ENCODE data around the gene RFPL1.
A peak's percentile ranks its signal among the peaks of the same experiment; 100 is the strongest.

The RFPL1 gene

DNA sequence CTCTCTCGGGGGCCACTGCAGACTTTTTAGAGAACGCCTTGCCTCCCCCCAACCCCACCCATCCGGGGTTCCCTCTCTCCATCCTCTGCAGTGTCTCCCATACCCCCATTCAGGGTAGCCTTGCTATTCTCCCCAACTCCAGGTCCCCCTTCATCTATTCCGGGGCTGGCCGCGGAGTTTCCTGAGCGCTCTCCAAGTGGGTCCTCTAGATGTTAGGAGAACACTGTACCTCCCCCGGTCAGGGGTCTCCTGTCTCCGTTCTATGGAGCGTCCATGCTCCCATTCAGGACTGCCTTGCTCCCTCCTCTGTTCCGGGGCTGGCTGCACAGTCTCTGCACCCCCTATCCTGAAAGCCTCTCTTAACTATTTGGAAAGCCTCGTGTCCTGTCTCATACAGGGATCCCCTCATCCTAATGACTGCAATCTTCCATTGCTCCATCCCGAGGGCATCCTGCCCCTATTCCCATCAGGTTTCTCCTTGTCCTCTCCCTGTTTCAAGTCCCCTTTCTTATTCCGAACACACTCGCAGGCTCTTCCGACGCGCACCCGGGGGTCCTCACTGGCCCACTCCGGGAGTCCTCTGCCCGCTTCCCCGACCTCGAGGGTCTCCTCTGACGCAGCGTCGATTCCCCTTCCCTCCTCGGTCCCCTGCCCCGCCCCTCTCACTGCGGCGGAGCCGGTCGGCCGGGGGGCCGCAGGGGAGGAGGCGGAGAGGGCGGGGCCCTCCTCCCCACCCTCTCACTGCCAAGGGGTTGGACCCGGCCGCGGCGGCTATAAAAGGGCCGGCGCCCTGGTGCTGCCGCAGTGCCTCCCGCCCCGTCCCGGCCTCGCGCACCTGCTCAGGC, 41.3 kb downstream of the RFPL1 start, which contains the start of gene NEFH:
Gene NEFH (plus strand): TSS at position 802 of the 845 bp plus-strand sequence. CDS start 45 bp downstream, outside the sequence.
- no peak for DNase-seq

DNA sequence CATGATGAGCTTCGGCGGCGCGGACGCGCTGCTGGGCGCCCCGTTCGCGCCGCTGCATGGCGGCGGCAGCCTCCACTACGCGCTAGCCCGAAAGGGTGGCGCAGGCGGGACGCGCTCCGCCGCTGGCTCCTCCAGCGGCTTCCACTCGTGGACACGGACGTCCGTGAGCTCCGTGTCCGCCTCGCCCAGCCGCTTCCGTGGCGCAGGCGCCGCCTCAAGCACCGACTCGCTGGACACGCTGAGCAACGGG, 41.8 kb downstream of the RFPL1 start:
- no peak for DNase-seq

DNA sequence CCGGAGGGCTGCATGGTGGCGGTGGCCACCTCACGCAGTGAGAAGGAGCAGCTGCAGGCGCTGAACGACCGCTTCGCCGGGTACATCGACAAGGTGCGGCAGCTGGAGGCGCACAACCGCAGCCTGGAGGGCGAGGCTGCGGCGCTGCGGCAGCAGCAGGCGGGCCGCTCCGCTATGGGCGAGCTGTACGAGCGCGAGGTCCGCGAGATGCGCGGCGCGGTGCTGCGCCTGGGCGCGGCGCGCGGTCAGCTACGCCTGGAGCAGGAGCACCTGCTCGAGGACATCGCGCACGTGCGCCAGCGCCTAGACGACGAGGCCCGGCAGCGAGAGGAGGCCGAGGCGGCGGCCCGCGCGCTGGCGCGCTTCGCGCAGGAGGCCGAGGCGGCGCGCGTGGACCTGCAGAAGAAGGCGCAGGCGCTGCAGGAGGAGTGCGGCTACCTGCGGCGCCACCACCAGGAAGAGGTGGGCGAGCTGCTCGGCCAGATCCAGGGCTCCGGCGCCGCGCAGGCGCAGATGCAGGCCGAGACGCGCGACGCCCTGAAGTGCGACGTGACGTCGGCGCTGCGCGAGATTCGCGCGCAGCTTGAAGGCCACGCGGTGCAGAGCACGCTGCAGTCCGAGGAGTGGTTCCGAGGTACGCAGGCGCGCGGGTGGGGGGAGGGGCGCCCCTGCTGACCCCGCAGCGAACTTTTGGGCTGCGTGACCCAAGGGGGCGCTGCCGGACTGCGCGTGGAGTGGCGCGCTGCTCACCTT, 42.3 kb downstream of the RFPL1 start:
- DNase-seq, result peak; percentile 68

DNA sequence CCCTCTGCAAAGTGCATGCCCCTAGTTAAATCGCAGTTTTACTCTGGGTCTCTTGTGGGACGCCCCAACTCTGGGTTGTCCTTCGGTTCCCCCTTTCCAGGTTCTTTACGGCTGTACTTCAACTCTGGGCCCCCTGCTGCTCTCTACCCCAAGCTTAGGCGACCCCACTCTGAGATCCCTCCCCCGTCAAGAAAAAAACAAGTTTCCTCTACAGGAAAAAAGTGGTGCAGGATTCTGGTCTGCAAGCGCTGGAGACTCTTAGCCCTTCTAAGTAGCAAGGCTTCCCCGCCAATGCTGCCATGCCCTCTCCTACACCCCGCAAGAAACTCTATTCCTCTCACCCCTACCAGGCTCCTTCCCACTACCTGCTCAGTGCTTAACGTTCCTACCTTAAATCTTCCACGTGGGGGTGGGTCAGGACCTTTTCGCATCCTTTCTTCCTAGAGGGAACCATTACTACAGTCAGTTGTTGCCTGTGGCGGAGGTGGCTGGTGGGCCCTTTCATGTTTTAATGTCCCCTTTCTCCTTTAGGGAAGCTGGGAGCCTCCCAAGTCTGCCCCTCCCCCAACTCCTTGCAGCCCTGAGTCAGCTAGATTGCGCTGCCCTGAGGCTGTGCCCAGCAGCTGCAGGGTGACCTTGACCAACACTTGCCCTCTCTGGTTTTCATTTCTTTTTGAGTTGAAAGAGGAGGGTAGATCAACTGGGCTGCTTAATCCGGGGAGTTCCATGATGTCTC, 43.0 kb downstream of the RFPL1 start:
- DNase-seq, result no peak

DNA sequence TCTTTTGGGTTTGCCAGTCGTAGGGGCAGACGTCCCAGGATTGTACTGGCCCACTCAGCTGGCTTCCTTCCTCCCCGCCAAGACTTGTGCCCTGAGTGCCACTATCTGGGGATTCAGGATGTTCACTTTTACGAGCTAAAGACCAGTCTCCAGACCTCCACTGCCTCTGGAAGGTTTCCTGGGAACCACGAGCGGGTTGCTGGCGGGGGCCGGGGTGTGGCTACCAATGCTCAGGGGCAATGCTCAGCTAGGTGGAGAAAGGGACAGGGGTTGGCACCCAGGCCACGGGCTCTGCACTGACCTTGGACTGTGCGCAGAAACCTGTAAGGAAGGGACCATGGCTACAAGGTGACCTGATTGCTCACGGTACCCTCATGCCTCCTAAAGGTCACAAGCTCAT, 43.9 kb downstream of the RFPL1 start:
- DNase-seq, result no peak

DNA sequence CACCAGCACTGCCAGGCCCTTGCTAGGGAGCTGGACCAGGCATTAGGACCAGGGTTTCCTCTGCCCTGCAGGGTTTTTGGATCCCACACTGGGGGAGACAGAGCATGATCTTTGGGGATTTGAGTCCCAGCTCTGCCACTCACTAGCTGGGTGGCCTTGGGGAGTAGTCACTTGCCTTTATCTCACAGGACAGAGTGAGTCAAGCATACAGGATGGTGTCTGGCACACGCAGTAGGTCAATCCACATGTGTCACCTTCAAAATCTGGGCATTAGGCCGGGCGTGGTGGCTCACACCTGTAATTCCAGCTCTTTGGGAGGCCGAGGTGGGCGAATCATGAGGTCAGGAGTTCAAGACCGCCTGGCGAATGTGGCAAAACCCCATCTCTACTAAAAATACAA, 44.3 kb downstream of the RFPL1 start:
- no peak for DNase-seq

DNA sequence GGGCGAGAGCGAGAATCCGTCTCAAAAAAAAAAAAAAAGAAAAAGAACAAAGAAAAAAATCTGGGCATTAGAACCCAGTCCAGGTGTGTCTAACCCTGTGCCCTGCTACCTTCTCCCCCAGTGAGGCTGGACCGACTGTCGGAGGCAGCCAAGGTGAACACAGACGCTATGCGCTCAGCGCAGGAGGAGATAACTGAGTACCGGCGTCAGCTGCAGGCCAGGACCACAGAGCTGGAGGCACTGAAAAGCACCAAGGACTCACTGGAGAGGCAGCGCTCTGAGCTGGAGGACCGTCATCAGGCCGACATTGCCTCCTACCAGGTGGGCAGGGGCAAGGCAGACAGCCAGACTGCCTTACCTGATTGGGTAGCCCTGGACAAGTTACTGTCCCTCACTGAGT, 44.9 kb downstream of the RFPL1 start:
- no peak for DNase-seq

DNA sequence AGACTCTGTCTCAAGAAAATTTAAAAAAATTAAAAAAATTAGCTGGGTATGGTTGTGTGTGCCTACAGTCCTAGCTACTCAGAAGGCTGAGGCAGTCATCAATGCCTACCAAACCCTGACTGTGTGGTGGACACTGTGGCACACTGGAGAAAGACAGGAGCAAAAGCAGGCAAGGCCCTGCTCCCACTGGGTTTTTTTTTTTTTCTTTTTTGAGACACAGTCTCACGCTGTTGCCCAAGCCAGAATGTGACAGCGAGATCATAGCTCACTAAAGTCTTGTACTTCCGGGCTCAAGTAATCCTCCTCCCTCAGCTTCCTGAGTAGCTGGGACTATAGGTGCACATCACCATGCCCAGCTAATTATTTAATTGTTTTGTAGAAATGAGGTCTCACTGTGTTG, 46.3 kb downstream of the RFPL1 start:
- DNase-seq, result no peak

DNA sequence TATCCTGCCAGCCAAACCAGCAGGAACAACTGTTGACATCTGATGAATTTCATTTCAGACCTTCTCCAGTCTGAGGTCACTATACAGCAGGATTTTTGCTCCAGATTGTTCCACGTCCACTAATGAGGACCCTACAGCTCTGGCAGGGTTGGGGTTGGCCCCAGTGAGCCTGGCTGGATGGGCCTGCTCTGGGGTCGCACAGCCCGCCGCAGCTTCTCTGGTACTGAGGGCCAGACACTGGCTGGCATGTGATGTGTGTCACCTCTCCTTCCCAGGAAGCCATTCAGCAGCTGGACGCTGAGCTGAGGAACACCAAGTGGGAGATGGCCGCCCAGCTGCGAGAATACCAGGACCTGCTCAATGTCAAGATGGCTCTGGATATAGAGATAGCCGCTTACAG, 47.1 kb downstream of the RFPL1 start:
- DNase-seq, result no peak

DNA sequence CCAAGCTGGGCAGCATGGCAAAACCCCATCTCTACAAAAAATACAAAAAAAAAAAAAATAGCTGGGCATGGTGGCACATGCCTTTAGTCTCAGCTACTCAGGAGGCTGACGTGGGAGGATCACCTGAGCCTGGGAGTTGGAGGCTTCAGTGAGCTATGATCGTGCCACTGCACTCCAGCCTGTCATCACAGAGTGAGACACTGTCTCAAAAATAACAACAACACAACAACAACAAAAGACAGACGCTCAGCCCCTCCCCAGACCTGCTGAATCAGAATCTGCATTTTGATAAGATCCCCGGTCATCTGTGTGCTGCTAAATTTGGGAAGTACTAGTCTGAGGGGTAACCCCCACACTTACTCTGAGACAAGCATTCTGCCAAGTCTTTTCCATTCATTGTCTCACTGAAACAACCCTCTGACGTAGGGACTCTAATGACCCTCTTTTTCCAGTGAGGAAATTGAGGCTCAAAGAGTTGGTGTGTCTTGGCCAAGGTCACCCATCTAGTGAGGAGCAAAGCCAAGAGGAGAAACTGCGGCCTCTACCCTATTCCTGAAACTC, 49.1 kb downstream of the RFPL1 start:
- DNase-seq, result no peak

DNA sequence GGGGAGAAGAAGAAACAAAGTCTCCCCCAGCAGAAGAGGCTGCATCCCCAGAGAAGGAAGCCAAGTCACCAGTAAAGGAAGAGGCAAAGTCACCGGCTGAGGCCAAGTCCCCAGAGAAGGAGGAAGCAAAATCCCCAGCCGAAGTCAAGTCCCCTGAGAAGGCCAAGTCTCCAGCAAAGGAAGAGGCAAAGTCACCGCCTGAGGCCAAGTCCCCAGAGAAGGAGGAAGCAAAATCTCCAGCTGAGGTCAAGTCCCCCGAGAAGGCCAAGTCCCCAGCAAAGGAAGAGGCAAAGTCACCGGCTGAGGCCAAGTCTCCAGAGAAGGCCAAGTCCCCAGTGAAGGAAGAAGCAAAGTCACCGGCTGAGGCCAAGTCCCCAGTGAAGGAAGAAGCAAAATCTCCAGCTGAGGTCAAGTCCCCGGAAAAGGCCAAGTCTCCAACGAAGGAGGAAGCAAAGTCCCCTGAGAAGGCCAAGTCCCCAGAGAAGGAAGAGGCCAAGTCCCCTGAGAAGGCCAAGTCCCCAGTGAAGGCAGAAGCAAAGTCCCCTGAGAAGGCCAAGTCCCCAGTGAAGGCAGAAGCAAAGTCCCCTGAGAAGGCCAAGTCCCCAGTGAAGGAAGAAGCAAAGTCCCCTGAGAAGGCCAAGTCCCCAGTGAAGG, 50.9 kb downstream of the RFPL1 start:
- peak; percentile 11 for DNase-seq

DNA sequence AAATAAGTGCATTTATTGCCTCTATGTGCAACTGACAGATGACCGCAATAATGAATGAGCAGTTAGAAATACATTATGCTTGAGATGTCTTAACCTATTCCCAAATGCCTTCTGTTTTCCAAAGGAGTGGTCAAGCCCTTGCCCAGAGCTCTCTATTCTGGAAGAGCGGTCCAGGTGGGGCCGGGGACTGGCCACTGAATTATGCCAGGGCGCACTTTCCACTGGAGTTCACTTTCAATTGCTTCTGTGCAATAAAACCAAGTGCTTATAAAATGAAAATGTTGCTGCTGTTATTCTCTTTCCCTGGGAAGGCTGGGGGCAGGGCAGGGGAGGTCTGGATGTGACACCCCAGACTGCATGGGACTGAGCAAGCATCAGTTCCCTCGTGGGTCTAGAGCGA, 52.6 kb downstream of the RFPL1 start:
- no peak for DNase-seq
